Right lobe of liver (tissue), 6 donors: ENCODE measurements around the gene CACNA1C. TPM values are rescaled to one million over a fixed set of nuclear protein-coding genes. Genes with fewer than 3 reads are reported as not detected.

Experiments
- ATAC-seq, 4 donors: fragments of 200-7000 bp; cut with Tn5 transposase; one replicate each; pipeline ENCODE4 v1.9.1; 2020; ENCODE audit warnings: mild to moderate bottlenecking in 4 of 4, moderate library complexity in 4 of 4
- DNase-seq, 3 donors: peaks; one replicate each; pipeline ENCODE4 v3.0.0-alpha.2; 2020
- H3K27ac ChIP-seq, 3 donors: fragments of 200-600 bp; one replicate each; pipeline ENCODE4 v1.8.0; 2022
- H3K27me3 ChIP-seq, 2 donors: fragments of 200-600 bp; one replicate each; pipeline ENCODE4 v1.8.0; 2022
- H3K36me3 ChIP-seq, 4 donors: fragments of 200-600 bp; sonication (generic) in 1 of 4; one replicate each; pipeline versions ENCODE4 v1.5.1 to v1.8.0; 2017 to 2022; ENCODE audit warnings: control low read depth in 1 of 4
- H3K4me1 ChIP-seq, 4 donors: fragments of 200-600 bp; sonication (generic) in 1 of 4; one replicate each; pipeline versions ENCODE4 v1.5.1 to v1.8.0; 2017 to 2022; ENCODE audit warnings: control low read depth in 1 of 4
- H3K4me3 ChIP-seq, 3 donors: fragments of 200-600 bp; one replicate each; pipeline ENCODE4 v1.8.0; 2022
- H3K9me3 ChIP-seq, 4 donors: fragments of 200-600 bp; sonication (generic) in 1 of 4; one replicate each; pipeline versions ENCODE4 v1.5.1 to v1.8.0; 2017 to 2022; ENCODE audit warnings: control low read depth in 1 of 4
- CTCF ChIP-seq, 4 donors: fragments of 200-600 bp in 3 of 4; fragments of 450-650 bp in 1 of 4; IDR thresholded peaks; one replicate each; pipeline versions ENCODE4 v1.5.1 to v1.8.0; 2016 to 2022; ENCODE audit warnings: antibody characterized with exemption in 4 of 4, mild to moderate bottlenecking in 2 of 4
- POLR2A ChIP-seq: fragments of 450-650 bp; IDR thresholded peaks from one replicate; pipeline ENCODE4 v1.6.1; 2017; ENCODE audit warnings: antibody characterized with exemption, mild to moderate bottlenecking
- WGBS: methylation state at CpG from one replicate; pipeline ENCODE4 v1.1.6; 2018; ENCODE audit warnings: low coverage, low lambda C conversion rate; ENCODE audit not compliant: insufficient coverage; ENCODE audit errors: missing lambda C conversion rate; 5-methylcytosine and 5-hydroxymethylcytosine counted together
- intact Hi-C, 2 donors: fragments of 100-400 bp; cut with DNase I; formaldehyde crosslinking; loops; one replicate each; pipeline versions ENCODE4 v1.11.2 to v1.14.1; 2022
- total RNA-seq, 6 experiments: library from RNA; depleted of rRNA in 2 of 6; stranded (reverse); fragments of >200 nt in 2 of 6; fragmentation: NEBNext Ultra II Directional in 3 of 6; extraction: Animal tissue kit (Norgen Biotek cat#: 25700) in 3 of 6; gene quantifications; one replicate each; pipeline versions ENCODE4 v1.1.0 to v1.2.4, GENCODE V29; 2016 to 2023
- donor health status: DM: no; HTN: yes; CAD: no.
- donor health status: DM: no; HTN: no; CAD: no.
- donor health status: DM: no; HTN: no; CAD: no.
- donor health status: DM: no; HTN: yes; CAD: no.
- donor health status: DM: no; HTN: yes; CAD: no.

The CACNA1C gene
- total RNA-seq, 6 experiments from 2014 or later = 0.18 to 1.0 (median 0.57) TPM

- Histone ChIP-seq H3K27ac (no peak overlapping the region), H3K9me3 (no peaks in the 10 kb centered on the region), H3K4me3 (no peak overlapping the region), H3K27me3 (no peaks in the 10 kb centered on the region), H3K36me3 (no peaks in the 10 kb centered on the region), H3K4me1 (no peaks in the 10 kb centered on the region)
- TF ChIP-seq CTCF (IDR thresholded peaks at IDR 0.05) (no peak), POLR2A (no peak)
- ATAC-seq = no peak
- DNase-seq = no peak
- WGBS = no CpG with 5 or more reads among the region's 10 CpGs
- intact Hi-C loops = no loop called here
Observed at GRCh38 chr12:2481951-2482350, 429.2 kb downstream of the CACNA1C start.

GRCh38 chr12:2482938-2483660 lies 430.3 kb downstream of the CACNA1C start:
- intact Hi-C loops = no loop called here
- 47% methylated on average over 12 of the region's 13 CpGs for WGBS
- Histone ChIP-seq H3K9me3 (no peaks in the 10 kb centered on the region), H3K36me3 (no peaks in the 10 kb centered on the region), H3K4me3 (no peak overlapping the region), H3K27me3 (no peaks in the 10 kb centered on the region), H3K4me1 (no peaks in the 10 kb centered on the region), H3K27ac (no peak overlapping the region)
- ATAC-seq = no peak
- DNase-seq = no peak
- TF ChIP-seq CTCF (IDR thresholded peaks at IDR 0.05) (no peak), POLR2A (no peak)

- WGBS = 47% methylated on average over 3 of the region's 3 CpGs
- no peaks in the 10 kb centered on the region for H3K9me3 ChIP-seq
- DNase-seq (no peak), ATAC-seq (no peak)
- intact Hi-C loops = no loop called here
- H3K27me3 ChIP-seq = no peaks in the 10 kb centered on the region
- H3K36me3 ChIP-seq = no peaks in the 10 kb centered on the region
- H3K4me3 ChIP-seq = no peak overlapping the region
- no peaks in the 10 kb centered on the region for H3K4me1 ChIP-seq
- TF ChIP-seq POLR2A (no peak), CTCF (IDR thresholded peaks at IDR 0.05) (no peak)
- H3K27ac ChIP-seq = no peak overlapping the region
Observed at GRCh38 chr12:2483713-2484112, 430.9 kb downstream of the CACNA1C start.

GRCh38 chr12:2484141-2484776 lies 431.5 kb downstream of the CACNA1C start:
- ATAC-seq = no peak
- Histone ChIP-seq H3K27me3 (no peaks in the 10 kb centered on the region), H3K9me3 (no peaks in the 10 kb centered on the region), H3K36me3 (no peaks in the 10 kb centered on the region), H3K27ac (no peak overlapping the region), H3K4me1 (no peaks in the 10 kb centered on the region), H3K4me3 (no peak overlapping the region)
- peak in 1 of 3 donors; percentile 19 for DNase-seq
- intact Hi-C loops = no loop called here
- 31% methylated on average over 3 of the region's 13 CpGs for WGBS
- TF ChIP-seq CTCF (IDR thresholded peaks at IDR 0.05) (no peak), POLR2A (no peak)
